HG03175 (cell line): ENCODE measurements around the gene NAPG.
"Not testable (repeated sequence)": the region's sequence is repeated elsewhere in the genome, so short reads cannot be mapped to it uniquely, and the experiment has no call there.

Source experiments
- ATAC-seq: cut with Tn5 transposase; IDR thresholded peaks from one replicate; pipeline ENCODE4 v1.9.1; 2021; ENCODE audit warnings: mild to moderate bottlenecking, moderate library complexity; ENCODE audit not compliant: unreplicated experiment

Gene NAPG

GRCh38 chr18:10525697-10526560, at the start of gene NAPG:
Gene NAPG (plus strand): TSS chr18:10526027. CDS start chr18:10526103, 76 bp downstream.
- ATAC-seq, result peak; percentile 73

- no peak for ATAC-seq
Observed at GRCh38 chr18:10476338-10476791, 49.5 kb upstream of the NAPG start.

GRCh38 chr18:10477121-10477862, 48.5 kb upstream of the NAPG start:
- ATAC-seq, result no peak

GRCh38 chr18:10477863-10478260, 48.0 kb upstream of the NAPG start:
- ATAC-seq, result no peak

- ATAC-seq, result no peak
Observed at GRCh38 chr18:10481831-10482230, 44.0 kb upstream of the NAPG start.

- ATAC-seq, result peak; percentile 19
Observed at GRCh38 chr18:10482363-10482984, 43.4 kb upstream of the NAPG start.

GRCh38 chr18:10482985-10483949, 42.6 kb upstream of the NAPG start:
- ATAC-seq, result peak; percentile 85

- ATAC-seq, result no peak
Observed at GRCh38 chr18:10485475-10485874, 40.4 kb upstream of the NAPG start.

GRCh38 chr18:10486362-10486761, 39.5 kb upstream of the NAPG start:
- ATAC-seq, result no peak

GRCh38 chr18:10487154-10487553, 38.7 kb upstream of the NAPG start:
- no peak for ATAC-seq

- no peak for ATAC-seq
Observed at GRCh38 chr18:10488017-10488416, 37.8 kb upstream of the NAPG start.

- ATAC-seq, result peak; percentile 97
Observed at GRCh38 chr18:10490401-10491165, 35.2 kb upstream of the NAPG start.

GRCh38 chr18:10495936-10496335, 29.9 kb upstream of the NAPG start:
- ATAC-seq, result no peak

GRCh38 chr18:10497206-10497749, 28.5 kb upstream of the NAPG start:
- ATAC-seq, result no peak

- no peak for ATAC-seq
Observed at GRCh38 chr18:10499230-10499629, 26.6 kb upstream of the NAPG start.

- ATAC-seq, result no peak
Observed at GRCh38 chr18:10500038-10500437, 25.8 kb upstream of the NAPG start.

- ATAC-seq, result no peak
Observed at GRCh38 chr18:10504723-10505122, 21.1 kb upstream of the NAPG start.

- not testable (repeated sequence) for ATAC-seq
Observed at GRCh38 chr18:10505892-10506291, 19.9 kb upstream of the NAPG start.

GRCh38 chr18:10508591-10508990, 17.2 kb upstream of the NAPG start:
- ATAC-seq, result no peak
